AG09319 (cell line): Measurements from ENCODE around the gene SETX.

Experiments used
- DNase-seq: peaks from one replicate; pipeline ENCODE4 v3.0.0-alpha.2; 2010; ENCODE audit warnings: low read depth; ENCODE audit errors: extremely low read depth
- TF ChIP-seq, protein P1 (sequence below): IDR thresholded peaks from 2 replicates; pipeline ENCODE4 v1.5.1; 2011; ENCODE audit warnings: low read depth, mild to moderate bottlenecking, inconsistent platforms, low read length, moderate library complexity

Gene SETX

DNA sequence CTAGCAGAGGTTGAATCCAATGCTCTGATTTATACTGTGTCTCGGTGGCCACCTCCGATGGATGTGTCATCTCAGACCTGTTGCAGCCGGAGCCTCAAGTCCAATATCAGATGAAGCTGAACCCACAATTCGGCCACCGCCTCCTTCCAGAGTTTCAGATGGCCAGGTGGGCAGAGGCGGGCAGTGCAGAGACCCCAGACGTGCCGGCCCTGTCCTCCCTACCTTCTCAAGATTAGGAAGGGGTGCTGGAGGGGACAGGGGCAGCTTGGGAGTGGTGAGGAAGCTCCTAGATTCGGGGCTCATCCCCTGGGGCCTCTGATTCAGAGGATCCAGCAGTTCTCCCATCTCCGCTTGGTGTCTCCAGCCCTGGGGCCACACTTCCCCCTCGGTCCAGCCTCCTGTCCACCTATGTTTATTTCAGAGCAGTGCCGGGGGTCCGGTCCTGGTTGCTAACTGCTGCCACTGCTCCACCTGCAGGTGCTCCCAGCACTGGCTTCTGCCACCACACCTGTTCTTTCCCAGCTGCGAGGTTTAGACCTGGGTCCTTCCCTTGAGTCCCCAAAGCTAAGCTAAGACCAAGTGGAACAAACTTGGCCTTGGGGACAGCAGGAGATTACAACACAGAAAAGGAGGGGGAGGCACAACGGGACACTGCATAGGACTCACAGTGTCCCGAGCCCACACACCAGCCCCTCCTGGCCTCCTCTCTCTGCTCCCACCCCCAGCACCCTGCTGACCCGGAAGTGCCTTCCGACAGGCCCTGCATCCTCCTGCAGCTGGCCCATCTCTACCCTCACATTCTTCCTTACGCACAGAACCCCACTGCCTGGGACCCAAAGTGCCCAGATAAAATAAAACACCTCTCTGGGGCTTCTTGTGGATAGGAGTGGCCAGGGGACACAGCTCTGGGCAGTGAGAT lies 111.4 kb downstream of the SETX start:
- no peak for DNase-seq
- TF ChIP-seq, protein P1, sequence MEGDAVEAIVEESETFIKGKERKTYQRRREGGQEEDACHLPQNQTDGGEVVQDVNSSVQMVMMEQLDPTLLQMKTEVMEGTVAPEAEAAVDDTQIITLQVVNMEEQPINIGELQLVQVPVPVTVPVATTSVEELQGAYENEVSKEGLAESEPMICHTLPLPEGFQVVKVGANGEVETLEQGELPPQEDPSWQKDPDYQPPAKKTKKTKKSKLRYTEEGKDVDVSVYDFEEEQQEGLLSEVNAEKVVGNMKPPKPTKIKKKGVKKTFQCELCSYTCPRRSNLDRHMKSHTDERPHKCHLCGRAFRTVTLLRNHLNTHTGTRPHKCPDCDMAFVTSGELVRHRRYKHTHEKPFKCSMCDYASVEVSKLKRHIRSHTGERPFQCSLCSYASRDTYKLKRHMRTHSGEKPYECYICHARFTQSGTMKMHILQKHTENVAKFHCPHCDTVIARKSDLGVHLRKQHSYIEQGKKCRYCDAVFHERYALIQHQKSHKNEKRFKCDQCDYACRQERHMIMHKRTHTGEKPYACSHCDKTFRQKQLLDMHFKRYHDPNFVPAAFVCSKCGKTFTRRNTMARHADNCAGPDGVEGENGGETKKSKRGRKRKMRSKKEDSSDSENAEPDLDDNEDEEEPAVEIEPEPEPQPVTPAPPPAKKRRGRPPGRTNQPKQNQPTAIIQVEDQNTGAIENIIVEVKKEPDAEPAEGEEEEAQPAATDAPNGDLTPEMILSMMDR, result no peak

DNA sequence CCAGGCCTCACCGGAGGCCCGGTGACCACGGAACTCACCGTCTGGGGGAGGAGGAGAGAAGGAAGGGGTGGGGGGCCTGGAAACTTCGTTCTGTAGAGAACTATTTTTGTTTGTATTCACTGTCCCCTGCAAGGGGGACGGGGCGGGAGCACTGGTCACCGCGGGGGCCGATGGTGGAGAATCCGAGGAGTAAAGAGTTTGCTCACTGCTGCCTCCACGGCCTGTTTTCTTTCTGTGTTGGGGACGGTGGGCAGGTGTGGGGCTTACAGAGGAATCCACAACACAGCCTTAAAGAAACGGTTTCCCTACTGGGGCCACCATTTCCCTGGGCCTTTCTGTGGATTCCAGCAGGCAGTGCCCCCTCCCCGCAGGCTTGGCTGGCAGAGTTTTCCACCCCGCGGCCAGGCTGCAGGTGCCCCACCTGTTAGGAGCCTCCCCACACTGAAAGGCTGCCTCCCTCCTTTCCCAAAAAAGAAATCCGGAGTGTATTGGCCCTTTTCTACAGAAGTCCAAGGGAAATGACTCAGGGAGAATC lies 112.1 kb downstream of the SETX start:
- no peak for DNase-seq
- TF ChIP-seq, protein P1, result no peak; the same call in 1 of the 2 replicates

DNA sequence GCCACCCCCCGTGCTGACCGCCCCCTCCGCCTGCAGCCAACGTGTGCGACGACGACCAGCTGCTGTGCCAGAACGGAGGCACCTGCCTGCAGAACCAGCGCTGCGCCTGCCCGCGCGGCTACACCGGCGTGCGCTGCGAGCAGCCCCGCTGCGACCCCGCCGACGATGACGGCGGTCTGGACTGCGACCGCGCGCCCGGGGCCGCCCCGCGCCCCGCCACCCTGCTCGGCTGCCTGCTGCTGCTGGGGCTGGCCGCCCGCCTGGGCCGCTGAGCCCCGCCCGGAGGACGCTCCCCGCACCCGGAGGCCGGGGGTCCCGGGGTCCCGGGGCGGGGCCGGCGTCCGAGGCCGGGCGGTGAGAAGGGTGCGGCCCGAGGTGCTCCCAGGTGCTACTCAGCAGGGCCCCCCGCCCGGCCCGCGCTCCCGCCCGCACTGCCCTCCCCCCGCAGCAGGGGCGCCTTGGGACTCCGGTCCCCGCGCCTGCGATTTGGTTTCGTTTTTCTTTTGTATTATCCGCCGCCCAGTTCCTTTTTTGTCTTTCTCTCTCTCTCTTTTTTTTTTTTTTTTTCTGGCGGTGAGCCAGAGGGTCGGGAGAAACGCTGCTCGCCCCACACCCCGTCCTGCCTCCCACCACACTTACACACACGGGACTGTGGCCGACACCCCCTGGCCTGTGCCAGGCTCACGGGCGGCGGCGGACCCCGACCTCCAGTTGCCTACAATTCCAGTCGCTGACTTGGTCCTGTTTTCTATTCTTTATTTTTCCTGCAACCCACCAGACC lies 112.8 kb downstream of the SETX start:
- no peak for DNase-seq
- TF ChIP-seq, protein P1, result no peak

DNA sequence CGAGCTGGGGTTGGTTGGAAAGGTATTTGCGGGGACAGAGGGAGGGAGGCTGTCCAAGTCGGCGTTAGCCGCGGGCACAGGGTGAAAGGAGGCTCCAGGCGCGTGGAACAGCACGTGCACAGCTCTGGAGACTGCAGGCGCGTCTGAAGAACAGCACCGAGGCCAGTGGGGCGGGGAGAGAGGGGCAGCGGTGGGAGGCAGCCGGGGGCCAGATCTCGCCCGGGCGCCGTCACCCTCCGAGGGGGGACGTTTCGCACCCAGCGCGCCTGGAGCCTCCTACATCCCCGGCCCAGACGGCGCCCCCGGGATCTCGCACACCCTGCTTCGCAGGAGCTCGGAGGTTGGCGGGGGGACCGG lies 113.3 kb downstream of the SETX start:
- no peak for DNase-seq
- TF ChIP-seq, protein P1, result no peak

DNA sequence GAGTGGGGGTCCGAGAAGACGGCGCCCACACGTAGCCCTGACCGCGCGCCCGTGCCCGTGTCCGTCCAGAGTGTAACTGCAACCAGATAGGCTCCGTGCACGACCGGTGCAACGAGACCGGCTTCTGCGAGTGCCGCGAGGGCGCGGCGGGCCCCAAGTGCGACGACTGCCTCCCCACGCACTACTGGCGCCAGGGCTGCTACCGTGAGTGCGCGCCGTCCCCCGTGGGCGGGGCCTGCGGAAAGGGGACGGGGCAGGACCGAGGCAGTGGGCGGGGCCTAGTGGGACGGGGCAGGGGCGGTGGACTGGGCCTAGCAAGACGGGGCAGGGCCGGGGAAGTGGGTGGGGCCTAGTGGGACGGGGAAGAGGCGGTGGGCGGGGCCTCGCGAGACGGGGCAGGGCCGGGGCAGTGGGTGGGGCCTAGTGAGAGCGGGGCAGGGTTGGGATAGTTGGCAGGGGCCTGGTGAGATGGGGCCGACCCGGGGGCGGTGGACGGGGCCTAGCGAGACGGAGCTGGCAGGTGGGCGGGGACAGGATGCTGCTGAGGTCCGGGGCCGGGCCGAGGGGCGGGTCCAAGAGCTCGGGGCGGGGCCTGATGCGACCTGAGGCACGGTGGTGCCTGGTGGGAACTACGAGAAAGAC lies 113.8 kb downstream of the SETX start:
- TF ChIP-seq, protein P1, result no peak
- peak; percentile 49 for DNase-seq

DNA sequence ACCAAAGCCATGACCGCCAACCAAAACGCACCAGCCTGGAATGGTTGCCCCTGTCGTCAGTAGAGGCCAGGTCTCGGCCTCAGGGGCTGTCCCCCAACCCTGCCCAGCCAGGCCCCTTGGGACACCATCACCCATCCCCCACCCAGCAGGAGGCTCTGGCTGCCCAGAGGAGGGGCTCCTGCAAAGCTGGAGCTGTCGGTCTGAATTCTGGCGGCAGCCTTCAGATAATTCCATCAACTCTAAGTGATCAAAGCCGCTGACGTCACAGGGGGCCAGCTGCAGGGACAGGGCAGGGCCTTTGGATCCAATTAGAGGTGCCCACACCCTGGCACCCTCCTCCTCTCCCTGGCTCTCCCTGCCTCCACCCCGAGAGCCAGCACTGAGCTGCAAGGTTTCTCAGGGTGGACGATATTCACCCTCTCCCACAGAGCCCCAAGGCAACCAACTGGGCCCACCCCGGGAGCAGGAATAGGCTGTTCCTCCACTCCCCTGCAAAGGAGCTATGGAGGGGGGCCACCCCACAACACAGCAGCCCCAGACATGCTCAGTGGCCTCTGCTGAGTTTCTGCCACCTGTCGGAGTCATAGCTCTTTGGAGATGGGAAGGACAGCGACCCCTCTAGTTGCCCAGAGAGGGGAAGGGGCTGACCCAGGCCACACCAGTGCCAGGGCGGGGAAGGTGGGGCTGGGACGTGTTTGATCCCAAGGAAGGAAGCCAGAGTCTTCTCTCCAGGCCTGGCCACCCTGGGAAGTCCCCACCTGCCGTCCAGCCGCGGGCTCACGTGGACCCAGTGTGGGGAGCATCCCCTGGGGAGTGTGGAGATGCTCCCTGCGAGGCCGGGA lies 114.6 kb downstream of the SETX start:
- no peak for DNase-seq
- TF ChIP-seq, protein P1, result no peak
